ENCODE measurements around the gene BICC1. TPM values are rescaled to one million over a fixed set of nuclear protein-coding genes. Genes with fewer than 3 reads are reported as not detected.

The BICC1 gene
- total RNA-seq, 4 donors from 2014 or later, result 1.3 to 29.7 (median 17.5) TPM

GRCh38 chr10:58772758-58773157, 260.1 kb downstream of the BICC1 start:
- TF ChIP-seq CTCF (IDR thresholded peaks at IDR 0.05) (no peak), POLR2A (IDR thresholded peaks at IDR 0.05) (no peak)
- Histone ChIP-seq H3K9me3 (peaks cover 0 to 5% of the 10 kb centered on the region in 2 donors), H3K27ac (no peak overlapping the region), H3K27me3 (no peaks in the 10 kb centered on the region), H3K4me3 (no peak overlapping the region), H3K36me3 (no peaks in the 10 kb centered on the region), H3K4me1 (no peaks in the 10 kb centered on the region)
- no peak for DNase-seq
- intact Hi-C loops (cut with DNase I; ENCODE audit: low total_unique reads), result no loop called here

GRCh38 chr10:58773341-58773740, 260.7 kb downstream of the BICC1 start:
- no peaks in the 10 kb centered on the region for H3K27me3 ChIP-seq
- no peaks in the 10 kb centered on the region for H3K4me1 ChIP-seq
- H3K9me3 ChIP-seq, result no peaks in the 10 kb centered on the region
- no peak for DNase-seq
- no peak overlapping the region for H3K4me3 ChIP-seq
- intact Hi-C loops (cut with DNase I; ENCODE audit: low total_unique reads), result no loop called here
- peak overlapping the region in 1 of 2 donors; percentile 6 for H3K27ac ChIP-seq
- TF ChIP-seq CTCF (IDR thresholded peaks at IDR 0.05), result no peak
- TF ChIP-seq POLR2A (IDR thresholded peaks at IDR 0.05), result no peak
- H3K36me3 ChIP-seq, result no peaks in the 10 kb centered on the region

DNA sequence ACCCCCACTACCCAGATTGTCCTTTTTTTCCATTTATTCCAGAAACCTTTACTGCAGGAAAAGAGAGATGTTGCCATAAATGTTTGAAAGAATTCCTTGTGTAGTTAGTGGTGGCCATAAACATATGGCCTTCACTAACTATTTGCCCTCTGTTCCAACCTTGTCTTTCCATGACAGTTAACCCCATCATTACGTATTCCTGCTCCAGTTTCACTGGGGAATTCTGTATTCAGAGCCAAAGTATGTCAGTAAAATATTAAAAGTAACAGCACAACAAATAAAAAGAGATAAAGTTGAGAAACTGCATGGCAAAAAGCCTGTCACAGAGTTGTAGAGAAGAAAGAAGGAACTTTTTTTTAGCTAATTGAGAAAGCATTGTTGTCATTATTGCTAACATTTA, 261.3 kb downstream of the BICC1 start:
- Histone ChIP-seq H3K36me3 (no peaks in the 10 kb centered on the region), H3K27ac (peak overlapping the region in 1 of 2 donors; percentile 6), H3K27me3 (no peaks in the 10 kb centered on the region), H3K9me3 (no peaks in the 10 kb centered on the region), H3K4me1 (no peaks in the 10 kb centered on the region), H3K4me3 (no peak overlapping the region)
- intact Hi-C loops (cut with DNase I; ENCODE audit: low total_unique reads), result no loop called here
- DNase-seq, result no peak
- TF ChIP-seq CTCF (IDR thresholded peaks at IDR 0.05) (no peak), POLR2A (IDR thresholded peaks at IDR 0.05) (no peak)

GRCh38 chr10:58775960-58776567, 263.4 kb downstream of the BICC1 start:
- H3K4me3 ChIP-seq, result no peak overlapping the region
- intact Hi-C loops (cut with DNase I; ENCODE audit: low total_unique reads), result no loop called here
- TF ChIP-seq POLR2A (IDR thresholded peaks at IDR 0.05), result no peak
- TF ChIP-seq CTCF (IDR thresholded peaks at IDR 0.05), result no peak
- H3K4me1 ChIP-seq, result no peaks in the 10 kb centered on the region
- no peaks in the 10 kb centered on the region for H3K36me3 ChIP-seq
- no peaks in the 10 kb centered on the region for H3K27me3 ChIP-seq
- H3K9me3 ChIP-seq, result no peaks in the 10 kb centered on the region
- peak in 1 of 2 donors; percentile 22 for DNase-seq
- peak overlapping the region in 1 of 2 donors; percentile 37 for H3K27ac ChIP-seq

GRCh38 chr10:58776568-58777318, 264.1 kb downstream of the BICC1 start:
- no peaks in the 10 kb centered on the region for H3K4me1 ChIP-seq
- TF ChIP-seq POLR2A (IDR thresholded peaks at IDR 0.05) (no peak), CTCF (IDR thresholded peaks at IDR 0.05) (no peak)
- H3K27ac ChIP-seq, result peak overlapping the region; percentile 1 to 37
- H3K27me3 ChIP-seq, result no peaks in the 10 kb centered on the region
- H3K36me3 ChIP-seq, result no peaks in the 10 kb centered on the region
- intact Hi-C loops (cut with DNase I; ENCODE audit: low total_unique reads), result no loop called here
- no peaks in the 10 kb centered on the region for H3K9me3 ChIP-seq
- no peak overlapping the region for H3K4me3 ChIP-seq
- DNase-seq, result no peak
